ENCODE results near the gene CCR7. TPM values are rescaled to one million over a fixed set of nuclear protein-coding genes. Genes with fewer than 3 reads are reported as not detected.

Gene CCR7
- total RNA-seq, 3 donors from 2014 or later = 77.3 to 109 (median 108) TPM

GRCh38 chr17:40542558-40543411 is 22.5 kb downstream of the CCR7 start:
- Mint-ChIP-seq H3K36me3 (ENCODE audit: insufficient read depth) (no peaks in the 10 kb centered on the region), H3K4me3 (peak overlapping the region; percentile 35), H3K9me3 (no peaks in the 10 kb centered on the region), H3K4me1 (ENCODE audit: low read depth) (peaks cover 88% of the 10 kb centered on the region), H3K27me3 (ENCODE audit: low read depth) (no peaks in the 10 kb centered on the region)
- DNase-seq = no peak
- peak; percentile 58 to 68 for ATAC-seq

GRCh38 chr17:40541873-40542557 is 23.3 kb downstream of the CCR7 start:
- Mint-ChIP-seq H3K27me3 (ENCODE audit: low read depth) (no peaks in the 10 kb centered on the region), H3K36me3 (ENCODE audit: insufficient read depth) (no peaks in the 10 kb centered on the region), H3K9me3 (no peaks in the 10 kb centered on the region), H3K4me3 (peak overlapping the region; percentile 60), H3K4me1 (ENCODE audit: low read depth) (peaks cover 88% of the 10 kb centered on the region)
- ATAC-seq (peak in 1 of 2 donors; percentile 3), DNase-seq (no peak)

GRCh38 chr17:40541060-40541872 is 24.0 kb downstream of the CCR7 start:
- ATAC-seq = peak; percentile 58 to 59
- Mint-ChIP-seq H3K4me1 (ENCODE audit: low read depth) (peaks cover 88% of the 10 kb centered on the region), H3K9me3 (no peaks in the 10 kb centered on the region), H3K27me3 (ENCODE audit: low read depth) (no peaks in the 10 kb centered on the region), H3K36me3 (ENCODE audit: insufficient read depth) (no peaks in the 10 kb centered on the region), H3K4me3 (peak overlapping the region; percentile 60)
- peak; percentile 65 for DNase-seq

GRCh38 chr17:40540448-40540847 is 24.8 kb downstream of the CCR7 start:
- H3K36me3 Mint-ChIP-seq (ENCODE audit: insufficient read depth) = no peaks in the 10 kb centered on the region
- peak; percentile 24 to 30 for ATAC-seq
- H3K4me3 Mint-ChIP-seq = peak overlapping the region; percentile 60

GRCh38 chr17:40539711-40540411 is 25.4 kb downstream of the CCR7 start:
- DNase-seq = no peak
- H3K9me3 Mint-ChIP-seq = no peaks in the 10 kb centered on the region
- peaks cover 89% of the 10 kb centered on the region for H3K4me1 Mint-ChIP-seq (ENCODE audit: low read depth)
- no peak for ATAC-seq
- H3K4me3 Mint-ChIP-seq = peak overlapping the region; percentile 14
- no peaks in the 10 kb centered on the region for H3K36me3 Mint-ChIP-seq (ENCODE audit: insufficient read depth)
- no peaks in the 10 kb centered on the region for H3K27me3 Mint-ChIP-seq (ENCODE audit: low read depth)

More at GRCh38 chr17:40540448-40540847, 24.8 kb downstream of the CCR7 start:
- Mint-ChIP-seq H3K9me3 (no peaks in the 10 kb centered on the region), H3K4me1 (ENCODE audit: low read depth) (peaks cover 88% of the 10 kb centered on the region), H3K27me3 (ENCODE audit: low read depth) (no peaks in the 10 kb centered on the region)
- DNase-seq = peak; percentile 54

GRCh38 chr17:40538936-40539705 is 26.2 kb downstream of the CCR7 start:
- peaks cover 93% of the 10 kb centered on the region for H3K4me1 Mint-ChIP-seq (ENCODE audit: low read depth)
- DNase-seq (no peak), ATAC-seq (no peak)
- no peaks in the 10 kb centered on the region for H3K9me3 Mint-ChIP-seq
- no peaks in the 10 kb centered on the region for H3K36me3 Mint-ChIP-seq (ENCODE audit: insufficient read depth)
- no peak overlapping the region for H3K4me3 Mint-ChIP-seq
- no peaks in the 10 kb centered on the region for H3K27me3 Mint-ChIP-seq (ENCODE audit: low read depth)

- H3K27me3 Mint-ChIP-seq (ENCODE audit: low read depth) = no peaks in the 10 kb centered on the region
- no peak overlapping the region for H3K4me3 Mint-ChIP-seq
- H3K36me3 Mint-ChIP-seq (ENCODE audit: insufficient read depth) = no peaks in the 10 kb centered on the region
- no peak for ATAC-seq
- no peak for DNase-seq
- no peaks in the 10 kb centered on the region for H3K9me3 Mint-ChIP-seq
- H3K4me1 Mint-ChIP-seq (ENCODE audit: low read depth) = peaks cover 93% of the 10 kb centered on the region
Observed at GRCh38 chr17:40538019-40538935, 27.0 kb downstream of the CCR7 start.

- Mint-ChIP-seq H3K4me3 (no peak overlapping the region), H3K36me3 (ENCODE audit: insufficient read depth) (peaks cover 2% of the 10 kb centered on the region), H3K27me3 (ENCODE audit: low read depth) (no peaks in the 10 kb centered on the region), H3K9me3 (no peaks in the 10 kb centered on the region), H3K4me1 (ENCODE audit: low read depth) (peaks cover 93% of the 10 kb centered on the region)
- ATAC-seq (no peak), DNase-seq (no peak)
Observed at GRCh38 chr17:40536295-40537171, 28.7 kb downstream of the CCR7 start.

GRCh38 chr17:40535924-40536294 is 29.4 kb downstream of the CCR7 start:
- Mint-ChIP-seq H3K4me3 (no peak overlapping the region), H3K4me1 (ENCODE audit: low read depth) (peaks cover 93% of the 10 kb centered on the region), H3K36me3 (ENCODE audit: insufficient read depth) (peaks cover 2% of the 10 kb centered on the region), H3K27me3 (ENCODE audit: low read depth) (no peaks in the 10 kb centered on the region), H3K9me3 (no peaks in the 10 kb centered on the region)
- ATAC-seq (no peak), DNase-seq (no peak)

GRCh38 chr17:40535438-40535837 is 29.8 kb downstream of the CCR7 start:
- Mint-ChIP-seq H3K4me3 (no peak overlapping the region), H3K9me3 (no peaks in the 10 kb centered on the region), H3K27me3 (ENCODE audit: low read depth) (no peaks in the 10 kb centered on the region), H3K4me1 (ENCODE audit: low read depth) (peaks cover 93% of the 10 kb centered on the region), H3K36me3 (ENCODE audit: insufficient read depth) (peaks cover 2% of the 10 kb centered on the region)
- no peak for ATAC-seq
- DNase-seq = no peak

- no peak for ATAC-seq
- Mint-ChIP-seq H3K36me3 (ENCODE audit: insufficient read depth) (peaks cover 2% of the 10 kb centered on the region), H3K4me1 (ENCODE audit: low read depth) (peaks cover 91% of the 10 kb centered on the region), H3K27me3 (ENCODE audit: low read depth) (no peaks in the 10 kb centered on the region), H3K9me3 (no peaks in the 10 kb centered on the region), H3K4me3 (no peak overlapping the region)
- no peak for DNase-seq
Observed at GRCh38 chr17:40534371-40535189, 30.7 kb downstream of the CCR7 start.

Measured in activated T-cell treated with anti-CD3 and anti-CD28 coated beads, Interleukin-2, amount 50 U/mL, for 4 hours (primary cell).